ENCODE results near the gene ZNF778.
"Not testable (repeated sequence)": the region's sequence is repeated elsewhere in the genome, so short reads cannot be mapped to it uniquely, and the experiment has no call there.

Gene ZNF778

GRCh38 chr16:89232107-89232506 is 14.6 kb downstream of the ZNF778 start:
- no peak overlapping the region for H3K4me3 ChIP-seq (ENCODE audit: low read depth, low read length)
- TF ChIP-seq CTCF (IDR thresholded peaks at IDR 0.05; ENCODE audit: control insufficient read depth, extremely low read depth, insufficient read depth), result no peak
- no peak for DNase-seq (ENCODE audit: low read depth)

- no peak for DNase-seq (ENCODE audit: low read depth)
- TF ChIP-seq CTCF (IDR thresholded peaks at IDR 0.05; ENCODE audit: control insufficient read depth, extremely low read depth, insufficient read depth), result no peak
- H3K4me3 ChIP-seq (ENCODE audit: low read depth, low read length), result no peak overlapping the region
These were observed 16.4 kb downstream of the ZNF778 start for GRCh38 chr16:89233678-89234490.

GRCh38 chr16:89237733-89238132 is 20.2 kb downstream of the ZNF778 start:
- H3K4me3 ChIP-seq (ENCODE audit: low read depth, low read length), result no peak overlapping the region
- no peak for TF ChIP-seq CTCF (IDR thresholded peaks at IDR 0.05; ENCODE audit: control insufficient read depth, extremely low read depth, insufficient read depth)
- DNase-seq (ENCODE audit: low read depth), result no peak

GRCh38 chr16:89241187-89242007 is 23.9 kb downstream of the ZNF778 start:
- no peak for TF ChIP-seq CTCF (IDR thresholded peaks at IDR 0.05; ENCODE audit: control insufficient read depth, extremely low read depth, insufficient read depth)
- DNase-seq (ENCODE audit: low read depth), result peak; percentile 45
- H3K4me3 ChIP-seq (ENCODE audit: low read depth, low read length), result peak overlapping the region; percentile 82

GRCh38 chr16:89242795-89243200 is 25.3 kb downstream of the ZNF778 start:
- no peak overlapping the region for H3K4me3 ChIP-seq (ENCODE audit: low read depth, low read length)
- no peak for TF ChIP-seq CTCF (IDR thresholded peaks at IDR 0.05; ENCODE audit: control insufficient read depth, extremely low read depth, insufficient read depth)
- no peak for DNase-seq (ENCODE audit: low read depth)

GRCh38 chr16:89243664-89244063 is 26.2 kb downstream of the ZNF778 start:
- no peak for DNase-seq (ENCODE audit: low read depth)
- H3K4me3 ChIP-seq (ENCODE audit: low read depth, low read length), result no peak overlapping the region
- TF ChIP-seq CTCF (IDR thresholded peaks at IDR 0.05; ENCODE audit: control insufficient read depth, extremely low read depth, insufficient read depth), result no peak

- not testable (repeated sequence) for H3K4me3 ChIP-seq (ENCODE audit: low read depth, low read length); DNase-seq (ENCODE audit: low read depth)
These were observed 26.8 kb downstream of the ZNF778 start for GRCh38 chr16:89244264-89244663.

Data from LNCaP clone FGC (cell line).